Activated CD4-positive, alpha-beta T cell treated with anti-CD3 and anti-CD28 coated beads, Interleukin-2, amount 50 U/mL, for 48 hours (primary cell): ENCODE results near the gene ZNF792.
"Not testable (repeated sequence)": the region's sequence is repeated elsewhere in the genome, so short reads cannot be mapped to it uniquely, and the experiment has no call there.

ENCODE experiments used
- DNase-seq, 2 experiments: peaks; one replicate each; pipeline ENCODE4 v3.0.0-alpha.2; 2020

Gene ZNF792

DNA sequence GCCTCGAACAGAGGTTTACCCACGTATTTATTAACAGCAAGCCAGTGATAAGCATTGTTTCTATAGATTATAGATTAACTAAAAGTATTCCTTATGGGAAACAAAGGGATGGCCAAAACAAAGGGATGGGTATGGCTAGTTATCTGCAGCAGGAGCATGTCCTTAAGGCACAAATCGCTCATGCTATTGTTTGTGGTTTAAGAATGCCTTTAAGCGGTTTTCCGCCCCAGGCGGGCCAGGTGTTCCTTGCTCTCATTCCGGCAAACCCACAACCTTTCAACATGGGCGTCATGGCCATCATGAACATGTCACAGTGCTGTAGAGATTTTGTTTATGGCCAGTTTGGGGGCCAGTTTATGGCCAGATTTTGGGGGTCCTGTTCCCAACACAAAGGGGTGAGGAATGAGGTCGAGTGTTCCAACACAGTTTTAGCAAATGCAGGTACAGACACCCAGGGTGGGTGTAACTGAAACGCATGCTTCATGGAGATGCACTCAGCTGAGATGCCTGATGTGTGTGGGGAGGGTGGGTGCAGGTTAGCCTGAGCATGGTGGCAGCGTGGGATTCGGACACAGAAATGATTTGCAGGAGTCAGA lies 6.3 kb upstream of the ZNF792 start:
- DNase-seq = not testable (repeated sequence)

- no peak for DNase-seq
Measured at GRCh38 chr19:34969721-34970120, 5.7 kb upstream of the ZNF792 start.

DNA sequence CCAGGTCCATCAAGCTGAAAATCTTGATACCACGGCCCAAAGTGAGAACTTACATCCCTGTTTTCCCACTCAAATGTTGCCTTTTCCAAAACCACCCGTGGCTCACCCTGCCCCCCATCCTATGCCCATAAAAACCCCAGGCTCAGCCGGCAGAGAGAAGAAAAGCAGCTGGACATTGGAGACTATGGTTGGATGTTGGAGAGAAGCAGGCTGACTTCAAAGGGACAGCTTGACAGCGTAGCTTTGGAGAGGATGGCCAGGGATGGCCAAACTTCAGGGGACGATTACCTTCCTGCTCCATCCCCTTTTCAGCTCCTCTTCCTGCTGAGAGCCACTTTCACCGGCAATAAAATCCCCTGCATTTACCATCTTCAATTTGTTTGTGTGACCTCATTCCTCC lies 3.5 kb upstream of the ZNF792 start:
- DNase-seq = no peak

GRCh38 chr19:34965505-34965904 lies 1.5 kb upstream of the ZNF792 start:
- DNase-seq = not testable (repeated sequence)

GRCh38 chr19:34964598-34964997 lies 569 bp upstream of the ZNF792 start:
- no peak for DNase-seq

DNA sequence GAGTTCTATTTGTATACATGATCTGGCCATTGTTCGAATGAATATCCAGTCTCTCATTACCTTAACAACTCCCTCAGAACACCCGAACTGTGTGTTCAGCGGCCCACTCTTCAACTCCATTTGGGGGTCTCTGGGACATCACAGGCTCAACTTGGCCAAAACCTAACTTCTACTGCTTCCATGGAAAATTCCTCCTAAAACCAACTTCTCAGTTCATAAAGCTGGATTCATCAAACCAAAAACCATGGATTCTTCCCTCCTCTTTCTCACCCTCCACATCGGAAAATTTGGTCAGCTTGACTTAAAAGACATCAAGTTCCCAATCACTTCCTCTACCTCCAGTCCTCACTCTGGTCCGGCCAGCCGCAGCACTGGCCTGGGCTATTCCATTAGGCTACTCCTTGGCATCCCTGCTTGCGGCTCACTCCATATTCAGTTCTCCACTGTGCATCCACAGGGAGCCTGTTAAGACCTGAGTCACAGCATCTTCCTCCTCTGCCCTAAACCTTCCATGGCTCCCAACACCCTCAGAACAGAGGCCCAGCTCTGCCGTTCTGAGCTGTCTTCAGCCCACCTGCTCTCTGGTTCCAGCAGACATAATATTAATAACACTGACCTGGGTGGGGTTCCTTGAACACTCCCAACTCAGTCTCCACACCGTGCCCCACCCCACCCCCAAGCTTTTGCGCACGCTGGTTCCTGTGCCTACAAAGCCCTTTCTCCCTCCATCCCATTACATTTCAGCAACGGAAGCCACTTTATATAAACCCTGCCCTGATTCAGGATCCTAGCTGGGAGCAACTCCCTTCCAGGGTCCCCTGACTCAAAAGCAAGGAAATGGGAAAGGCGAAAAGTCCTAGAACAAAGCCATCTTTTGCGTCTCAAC lies 1.1 kb downstream of the ZNF792 start:
- DNase-seq = no peak

DNA sequence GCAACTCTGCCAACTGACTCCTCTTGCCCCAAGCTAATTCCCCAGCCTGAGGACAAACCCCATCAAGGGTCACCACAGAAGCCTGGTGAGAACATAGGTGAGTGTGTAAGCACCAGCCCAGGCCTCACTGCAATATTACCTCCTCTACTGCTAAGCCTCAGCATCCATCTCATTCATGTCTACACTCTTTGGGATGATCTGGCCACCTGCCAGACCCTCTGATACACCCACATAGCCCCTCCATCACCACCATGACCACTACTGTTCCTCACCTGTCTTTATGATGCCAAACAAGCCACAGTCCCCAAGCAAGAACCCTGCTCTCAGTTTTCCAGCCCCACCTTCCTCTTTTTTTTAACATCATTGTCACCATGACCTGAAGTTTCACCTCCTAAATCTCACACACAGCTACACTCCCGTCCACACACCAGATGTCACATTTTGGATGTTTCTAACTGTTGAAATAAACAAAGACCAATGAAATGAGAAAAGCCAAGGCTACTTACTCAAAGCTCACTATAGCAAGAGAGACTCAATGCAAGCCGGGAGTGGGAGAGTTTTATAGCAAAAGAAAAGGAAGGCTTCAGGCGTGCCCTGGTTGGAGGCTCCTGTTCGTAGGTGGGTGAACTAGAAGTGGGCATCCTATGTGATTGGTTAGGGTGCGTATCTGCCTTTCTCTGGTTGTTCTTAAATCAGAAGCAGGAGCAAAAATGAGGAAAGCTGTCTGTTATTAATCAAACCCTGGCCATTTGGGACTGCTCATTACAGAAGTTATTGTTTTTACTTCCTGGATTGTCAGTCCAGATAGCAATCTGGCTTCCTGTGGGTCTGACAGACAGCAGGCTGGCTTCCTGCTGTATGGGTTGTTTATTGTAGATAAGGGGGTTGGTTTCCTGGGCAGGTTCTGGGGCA lies 2.0 kb downstream of the ZNF792 start:
- no peak for DNase-seq

GRCh38 chr19:34960940-34961679 lies 2.9 kb downstream of the ZNF792 start:
- DNase-seq = no peak

GRCh38 chr19:34960103-34960805 lies 3.8 kb downstream of the ZNF792 start:
- DNase-seq = no peak

DNA sequence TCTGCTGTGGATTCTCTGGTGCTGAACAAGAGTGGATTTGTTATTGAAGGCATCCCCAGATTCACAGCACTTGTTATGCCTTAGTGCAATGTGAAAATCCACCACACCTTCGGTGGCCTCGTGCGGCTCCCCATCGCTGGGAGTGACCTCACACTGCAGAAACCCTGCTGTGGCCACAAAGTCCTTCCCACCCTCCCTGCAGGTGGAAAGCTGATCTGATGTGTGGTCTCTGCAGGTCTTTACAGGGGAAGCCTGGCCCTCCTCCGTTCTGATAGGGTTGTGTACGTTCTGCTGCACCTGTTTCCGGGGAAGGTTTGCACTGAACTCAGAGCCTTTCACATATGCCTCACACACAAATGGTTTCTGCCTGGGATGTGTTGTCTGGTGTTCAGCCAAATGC lies 5.0 kb downstream of the ZNF792 start:
- DNase-seq = no peak

- DNase-seq = no peak
Measured at GRCh38 chr19:34957830-34958751, 5.9 kb downstream of the ZNF792 start.

DNA sequence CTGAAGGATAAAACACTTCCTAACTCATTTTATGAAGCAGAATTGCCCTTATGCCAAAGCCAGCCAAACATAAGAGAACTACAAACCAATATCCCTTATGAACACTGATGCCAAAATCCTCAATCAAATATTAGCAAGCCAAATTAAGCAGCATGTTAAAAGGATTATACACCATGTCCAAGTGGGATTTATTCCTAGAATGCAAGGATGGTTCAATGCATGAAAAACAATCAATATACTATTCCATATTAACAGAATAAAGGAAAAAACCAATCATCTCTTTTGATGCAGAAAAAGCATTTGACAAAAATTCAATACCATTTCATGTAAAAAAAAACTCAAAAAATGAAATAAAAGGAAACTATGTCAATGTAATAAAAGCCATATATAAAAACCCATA lies 10.9 kb downstream of the ZNF792 start:
- no peak for DNase-seq

GRCh38 chr19:34943861-34944573 lies 20.0 kb downstream of the ZNF792 start:
- DNase-seq = no peak

- no peak for DNase-seq
Measured at GRCh38 chr19:34938886-34939285, 25.1 kb downstream of the ZNF792 start.

DNA sequence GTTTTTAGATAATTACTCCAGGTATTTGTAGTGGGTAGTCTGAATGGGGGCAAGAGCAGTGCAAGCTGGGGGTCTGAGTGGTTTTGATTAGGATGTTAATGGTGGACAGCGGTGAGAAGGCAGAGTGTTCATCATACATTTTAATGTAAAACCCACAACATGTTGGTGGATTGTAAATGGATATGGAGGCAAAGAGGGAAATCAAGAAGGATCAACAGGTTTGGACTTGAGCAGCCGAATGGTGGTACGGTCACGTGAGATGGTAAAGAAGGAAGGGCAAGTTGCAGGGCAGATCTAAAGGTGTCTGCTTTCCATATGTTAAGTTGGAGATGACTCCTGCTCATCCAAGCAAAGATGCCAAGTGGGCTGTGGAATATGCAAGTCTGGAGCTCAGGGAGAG lies 27.8 kb downstream of the ZNF792 start:
- DNase-seq = no peak

DNA sequence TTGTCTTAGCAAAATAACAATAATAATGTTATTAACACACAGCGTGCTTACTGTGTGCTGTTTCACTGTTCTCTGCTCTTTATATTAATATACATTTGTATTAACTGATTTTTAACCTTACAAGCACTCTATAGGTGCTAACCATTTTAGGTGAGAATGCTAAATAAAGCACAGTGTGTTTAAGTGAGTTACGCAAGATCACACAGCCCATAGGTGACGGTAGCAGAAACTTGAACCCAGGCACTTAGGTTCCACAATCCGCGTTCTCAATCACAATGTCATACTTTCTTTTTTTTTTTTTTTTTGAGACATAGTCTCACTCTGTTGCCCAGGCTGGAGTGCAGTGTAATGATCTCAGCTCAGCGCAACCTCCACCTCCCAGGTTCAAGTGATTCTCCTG lies 31.5 kb downstream of the ZNF792 start:
- no peak for DNase-seq

DNA sequence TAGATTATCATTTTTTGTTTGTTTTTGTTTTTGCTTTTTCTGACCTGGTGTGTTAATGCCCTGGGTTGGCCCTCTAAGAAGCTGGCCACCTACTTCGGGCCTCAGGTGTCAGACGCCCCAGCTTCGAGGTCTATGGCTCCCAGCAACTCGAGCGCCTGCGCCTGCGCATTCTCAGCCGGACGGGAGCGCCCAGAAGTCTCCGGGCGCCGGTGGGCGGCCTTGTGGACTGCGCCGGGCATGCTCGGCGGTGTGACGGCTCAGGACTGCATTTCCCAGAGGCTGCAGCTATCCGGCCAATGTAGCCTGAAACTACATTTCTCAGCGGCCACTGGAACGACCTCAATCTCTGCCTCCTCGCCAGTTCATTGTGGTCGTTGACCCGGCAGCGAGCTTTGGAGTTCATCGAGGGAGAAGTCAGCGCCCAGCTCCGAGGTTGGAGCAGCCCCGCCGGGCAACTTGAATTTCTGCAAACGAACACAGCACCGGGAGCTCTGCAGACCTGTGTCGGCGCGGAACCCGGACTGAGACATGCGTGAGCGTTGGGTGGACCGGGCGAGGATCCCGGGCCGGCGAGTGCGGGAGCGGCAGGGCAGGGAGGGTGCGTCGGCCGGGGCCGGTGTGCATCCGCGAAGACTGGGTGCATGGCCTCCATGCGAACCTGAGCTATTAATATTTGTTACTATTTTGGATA lies 37.2 kb downstream of the ZNF792 start, which contains the start of gene ZNF30:
ZNF30 (plus strand) TSS at position 219 of the 691 bp plus-strand sequence. CDS start 3,045 bp downstream, outside the sequence.
- DNase-seq = peak; percentile 86 to 88

GRCh38 chr19:34926361-34926684 lies 37.7 kb downstream of the ZNF792 start:
- no peak for DNase-seq

GRCh38 chr19:34925278-34925855 lies 38.7 kb downstream of the ZNF792 start:
- DNase-seq = no peak
